HG03432 (cell line): ENCODE results near the gene WDR83.
A peak's percentile ranks its signal among the peaks of the same experiment; 100 is the strongest.
"Not testable (repeated sequence)": the region's sequence is repeated elsewhere in the genome, so short reads cannot be mapped to it uniquely, and the experiment has no call there.

ENCODE experiments used
- ATAC-seq: cut with Tn5 transposase; IDR thresholded peaks from one replicate; pipeline ENCODE4 v1.9.1; 2021; ENCODE audit warnings: mild to moderate bottlenecking, moderate library complexity; ENCODE audit not compliant: unreplicated experiment

WDR83 gene

GRCh38 chr19:12681074-12681987 lies 14.7 kb downstream of the WDR83 start, which contains the start of gene DHPS:
Gene DHPS (minus strand): TSS chr19:12681880. CDS start chr19:12681766, 114 bp downstream.
- ATAC-seq, result peak; percentile 71

- no peak for ATAC-seq
These were observed 19.2 kb downstream of the WDR83 start for GRCh38 chr19:12685831-12686230.

- ATAC-seq, result no peak
These were observed 21.0 kb downstream of the WDR83 start, which contains the start of gene GNG14 for GRCh38 chr19:12687496-12688196. Gene GNG14 (plus strand): TSS chr19:12687998. CDS start chr19:12688049, 51 bp downstream.

GRCh38 chr19:12689012-12689411 lies 22.4 kb downstream of the WDR83 start:
- ATAC-seq, result no peak

- ATAC-seq, result no peak
These were observed 23.1 kb downstream of the WDR83 start for GRCh38 chr19:12689581-12690216.

- ATAC-seq, result no peak
These were observed 26.4 kb downstream of the WDR83 start for GRCh38 chr19:12692960-12693359.

GRCh38 chr19:12694641-12695040 lies 28.0 kb downstream of the WDR83 start:
- no peak for ATAC-seq

GRCh38 chr19:12695096-12695495 lies 28.5 kb downstream of the WDR83 start:
- ATAC-seq, result no peak

GRCh38 chr19:12695514-12695913 lies 28.9 kb downstream of the WDR83 start:
- ATAC-seq, result no peak

- ATAC-seq, result peak; percentile 17
These were observed 29.4 kb downstream of the WDR83 start for GRCh38 chr19:12695997-12696365.

GRCh38 chr19:12696366-12697335 lies 30.0 kb downstream of the WDR83 start, which contains the start of gene FBXW9:
Gene FBXW9 (minus strand): TSS chr19:12696631. CDS start chr19:12696581, 50 bp downstream.
- peak; percentile 74 for ATAC-seq

GRCh38 chr19:12697425-12697824 lies 30.8 kb downstream of the WDR83 start:
- ATAC-seq, result not testable (repeated sequence)

- ATAC-seq, result no peak
These were observed 31.5 kb downstream of the WDR83 start for GRCh38 chr19:12698138-12698537.

- no peak for ATAC-seq
These were observed 35.1 kb downstream of the WDR83 start for GRCh38 chr19:12701596-12702282.

- no peak for ATAC-seq
These were observed 36.4 kb downstream of the WDR83 start for GRCh38 chr19:12703046-12703445.

- no peak for ATAC-seq
These were observed 38.6 kb downstream of the WDR83 start for GRCh38 chr19:12705169-12705568.

- ATAC-seq, result no peak
These were observed 39.2 kb downstream of the WDR83 start for GRCh38 chr19:12705654-12706331.

- no peak for ATAC-seq
These were observed 39.7 kb downstream of the WDR83 start for GRCh38 chr19:12706332-12706718.

GRCh38 chr19:12708641-12709040 lies 42.0 kb downstream of the WDR83 start:
- no peak for ATAC-seq
